Measurements from ENCODE around the gene KCNQ5.

GRCh38 chr6:72836971-72837370 lies 215.1 kb downstream of the KCNQ5 start:
- TF ChIP-seq POLR2A (IDR thresholded peaks at IDR 0.05) = no peak
- TF ChIP-seq CTCF (IDR thresholded peaks at IDR 0.05) = no peak
- no peak for TF ChIP-seq POLR2AphosphoS5 (IDR thresholded peaks at IDR 0.05)
- no peak for TF ChIP-seq EP300 (IDR thresholded peaks at IDR 0.05)
